Measurements from ENCODE around the gene GRWD1. TPM values are rescaled to one million over a fixed set of nuclear protein-coding genes. Genes with fewer than 3 reads are reported as not detected.

GRWD1 gene
- total RNA-seq, 4 donors from 2014 or later = 9.4 to 49.7 (median 13.6) TPM

- Histone ChIP-seq H3K4me1 (peaks cover 0 to 14% (median 5%) of the 10 kb centered on the region in 4 donors), H3K36me3 (no peaks in the 10 kb centered on the region), H3K27me3 (peaks cover 30% of the 10 kb centered on the region), H3K4me3 (no peak overlapping the region), H3K27ac (no peak overlapping the region), H3K9me3 (no peaks in the 10 kb centered on the region)
- DNase-seq = no peak
- in situ Hi-C loops (cut with MboI; ENCODE audit: low pct_ligation_motif_present in 1 of 4, low pct_unique_long_range_greater_than_20kb in 1 of 4, low sequenced_read_pairs in 3 of 4) = no loop called here
- intact Hi-C loops (cut with DNase I; ENCODE audit: low total_unique reads) = no loop called here
- WGBS, 2 donors (ENCODE audit: low coverage in 1 of 2) = 79 to 100% methylated on average over 1 to 6 of the region's 6 CpGs
- TF ChIP-seq POLR2A (IDR thresholded peaks at IDR 0.05) (no peak), POLR2AphosphoS5 (IDR thresholded peaks at IDR 0.05) (no peak), CTCF (IDR thresholded peaks at IDR 0.05) (no peak), EP300 (IDR thresholded peaks at IDR 0.05; ENCODE audit: low read depth) (no peak)
These were observed 27.3 kb upstream of the GRWD1 start for GRCh38 chr19:48418317-48419064.

- intact Hi-C loops (cut with DNase I; ENCODE audit: low total_unique reads) (no loop called here), in situ Hi-C loops (cut with MboI; ENCODE audit: low pct_ligation_motif_present in 1 of 4, low pct_unique_long_range_greater_than_20kb in 1 of 4, low sequenced_read_pairs in 3 of 4) (no loop called here)
- TF ChIP-seq CTCF (IDR thresholded peaks at IDR 0.05) = no peak
- no peak for TF ChIP-seq POLR2AphosphoS5 (IDR thresholded peaks at IDR 0.05)
- Histone ChIP-seq H3K4me1 (peaks cover 0 to 14% (median 5%) of the 10 kb centered on the region in 4 donors), H3K27ac (no peak overlapping the region), H3K27me3 (peaks cover 23% of the 10 kb centered on the region), H3K9me3 (no peaks in the 10 kb centered on the region), H3K36me3 (no peaks in the 10 kb centered on the region), H3K4me3 (no peak overlapping the region)
- 61% methylated on average over 30 of the region's 31 CpGs; no CpG with 5 or more reads in 1 of the 2 donors for WGBS, 2 donors (ENCODE audit: low coverage in 1 of 2)
- DNase-seq = peak; percentile 75
These were observed 26.4 kb upstream of the GRWD1 start for GRCh38 chr19:48419158-48419920.

DNA sequence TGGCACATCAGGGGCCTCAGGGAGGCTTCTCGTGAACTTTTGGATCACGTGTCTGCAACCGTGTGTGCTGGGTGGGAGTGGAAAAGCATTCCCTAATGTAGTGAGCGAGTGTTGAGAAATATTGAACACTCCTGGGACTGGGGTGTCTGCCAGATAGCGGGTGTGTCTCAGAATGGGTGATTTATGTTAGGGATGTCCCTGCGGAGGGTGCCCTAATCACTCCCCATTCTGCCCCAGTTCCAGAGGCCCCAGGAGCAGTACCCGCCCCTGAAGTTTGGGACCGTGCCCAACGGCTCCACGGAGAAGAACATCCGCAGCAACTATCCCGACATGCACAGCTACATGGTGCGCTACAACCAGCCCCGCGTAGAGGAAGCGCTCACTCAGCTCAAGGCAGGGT is 24.2 kb upstream of the GRWD1 start:
- TF ChIP-seq POLR2A (IDR thresholded peaks at IDR 0.05) (no peak), CTCF (IDR thresholded peaks at IDR 0.05) (no peak), POLR2AphosphoS5 (IDR thresholded peaks at IDR 0.05) (no peak), EP300 (IDR thresholded peaks at IDR 0.05; ENCODE audit: low read depth) (no peak)
- H3K9me3 ChIP-seq = no peaks in the 10 kb centered on the region
- WGBS, 2 donors (ENCODE audit: low coverage in 1 of 2) = 59% methylated on average over 14 of the region's 16 CpGs; no CpG with 5 or more reads in 1 of the 2 donors
- intact Hi-C loops (cut with DNase I; ENCODE audit: low total_unique reads) = no loop called here
- DNase-seq = no peak
- in situ Hi-C loops (cut with MboI; ENCODE audit: low pct_ligation_motif_present in 1 of 4, low pct_unique_long_range_greater_than_20kb in 1 of 4, low sequenced_read_pairs in 3 of 4) = no loop called here
- peaks cover under 1% of the 10 kb centered on the region for H3K27me3 ChIP-seq
- H3K27ac ChIP-seq = no peak overlapping the region
- no peak overlapping the region for H3K4me3 ChIP-seq
- H3K36me3 ChIP-seq = no peaks in the 10 kb centered on the region
- no peaks in the 10 kb centered on the region for H3K4me1 ChIP-seq

DNA sequence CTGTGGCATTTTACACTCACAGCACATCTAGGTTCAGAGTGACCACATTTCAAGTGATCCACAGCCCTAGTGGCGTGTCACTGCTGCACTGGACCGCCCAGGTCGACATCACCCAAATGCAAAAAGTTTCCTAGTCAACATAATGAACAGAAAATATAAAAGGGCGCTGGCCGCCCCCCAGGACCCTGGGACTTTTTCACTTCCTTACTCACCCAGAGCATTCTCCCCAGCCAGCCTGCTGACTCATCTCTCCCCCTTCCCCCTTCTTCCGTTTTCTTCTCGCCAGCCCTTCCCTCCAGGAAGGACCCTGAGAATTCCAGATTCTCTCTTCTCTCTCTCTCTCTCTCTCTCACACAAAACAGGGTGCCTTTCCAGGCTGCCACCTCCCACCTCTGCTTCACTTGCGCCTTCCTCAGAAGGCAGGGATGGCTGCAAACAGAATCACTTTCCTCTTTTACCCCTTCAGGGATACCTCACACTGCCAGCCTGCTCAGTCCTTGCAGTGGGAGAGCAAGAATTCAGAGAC is 21.0 kb upstream of the GRWD1 start:
- WGBS, 2 donors (ENCODE audit: low coverage in 1 of 2) = 27 to 43% methylated on average over 5 to 8 of the region's 8 CpGs
- DNase-seq = no peak
- Histone ChIP-seq H3K27ac (no peak overlapping the region), H3K4me1 (no peaks in the 10 kb centered on the region), H3K36me3 (no peaks in the 10 kb centered on the region), H3K9me3 (no peaks in the 10 kb centered on the region), H3K4me3 (no peak overlapping the region), H3K27me3 (no peaks in the 10 kb centered on the region)
- no peak for TF ChIP-seq CTCF (IDR thresholded peaks at IDR 0.05)
- TF ChIP-seq EP300 (IDR thresholded peaks at IDR 0.05; ENCODE audit: low read depth) = no peak
- no peak for TF ChIP-seq POLR2AphosphoS5 (IDR thresholded peaks at IDR 0.05)
- intact Hi-C loops (cut with DNase I; ENCODE audit: low total_unique reads) (no loop called here), in situ Hi-C loops (cut with MboI; ENCODE audit: low pct_ligation_motif_present in 1 of 4, low pct_unique_long_range_greater_than_20kb in 1 of 4, low sequenced_read_pairs in 3 of 4) (no loop called here)
